Spinal cord (tissue), 10 donors: ENCODE data around the gene UGT3A1. TPM values are rescaled to one million over a fixed set of nuclear protein-coding genes. Genes with fewer than 3 reads are reported as not detected.
A peak's percentile ranks its signal among the peaks of the same experiment; 100 is the strongest.
"Not testable (repeated sequence)": the region's sequence is repeated elsewhere in the genome, so short reads cannot be mapped to it uniquely, and the experiment has no call there.

Experiments
- DNase-seq, 6 donors: peaks; one replicate each; pipeline versions ENCODE4 v3.0.0 to v3.0.0-alpha.2; 2013 to 2015; ENCODE audit warnings: low spot score in 6 of 6, low read depth in 4 of 6
- H3K27ac ChIP-seq: one replicate; pipeline ENCODE4 v1.5.1; 2013; ENCODE audit warnings: low read depth, low read length, control low read depth
- H3K27me3 ChIP-seq: one replicate; pipeline ENCODE4 v1.6.1; 2013; ENCODE audit warnings: low read length; ENCODE audit not compliant: control insufficient read depth, insufficient read depth
- H3K36me3 ChIP-seq: one replicate; pipeline ENCODE4 v1.6.1; 2013; ENCODE audit warnings: low read length; ENCODE audit not compliant: control insufficient read depth, insufficient read depth
- H3K4me1 ChIP-seq: one replicate; pipeline ENCODE4 v1.6.1; 2013; ENCODE audit warnings: low read length; ENCODE audit not compliant: control insufficient read depth, insufficient read depth
- H3K4me3 ChIP-seq: one replicate; pipeline ENCODE4 v1.5.1; 2013; ENCODE audit warnings: low read depth, low read length, control low read depth
- H3K9me3 ChIP-seq: one replicate; pipeline ENCODE4 v1.6.1; 2013; ENCODE audit warnings: low read length; ENCODE audit not compliant: control insufficient read depth, insufficient read depth
- WGBS: methylation state at CpG from one replicate; pipeline ENCODE4 v1.1.5; 2013; ENCODE audit warnings: missing lambda C conversion rate; ENCODE audit not compliant: insufficient coverage; 5-methylcytosine and 5-hydroxymethylcytosine counted together
- polyA plus RNA-seq, 2 donors: library from polyadenylated mRNA; unstranded; fragments of 120-200 nt; gene quantifications; one replicate each; pipeline ENCODE4 v1.2.1, GENCODE V29; 2013; ENCODE audit not compliant: insufficient read length in 2 of 2
- total RNA-seq, 2 donors: library from RNA; depleted of rRNA in 1 of 2; stranded (reverse); fragments of 120-200 nt in 1 of 2; fragments of >200 nt in 1 of 2; gene quantifications; one replicate each; pipeline versions ENCODE4 v1.2.3 to v1.2.4, GENCODE V29; 2013 to 2014
- donor health status: healthy.

The UGT3A1 gene
- total and polyA plus RNA-seq, 4 donors: under 0.01 to 0.74 (median 0.33) TPM; not detected in 1

GRCh38 chr5:36026706-36027465 lies 35.7 kb upstream of the UGT3A1 start:
- 65% methylated on average over 5 of the region's 6 CpGs for WGBS

GRCh38 chr5:36022246-36022645 lies 31.1 kb upstream of the UGT3A1 start:
- 60% methylated on average over 6 of the region's 6 CpGs for WGBS

More at GRCh38 chr5:36026706-36027465, 35.7 kb upstream of the UGT3A1 start:
- Histone ChIP-seq H3K4me3 (no peak overlapping the region), H3K4me1 (no peaks in the 10 kb centered on the region), H3K27me3 (no peaks in the 10 kb centered on the region), H3K36me3 (no peaks in the 10 kb centered on the region), H3K9me3 (peaks cover 2% of the 10 kb centered on the region), H3K27ac (no peak overlapping the region)
- peak in 1 of 6 donors; percentile 7 for DNase-seq

GRCh38 chr5:36019584-36019983 lies 28.4 kb upstream of the UGT3A1 start:
- not testable (repeated sequence) for H3K27ac ChIP-seq, H3K9me3 ChIP-seq, H3K36me3 ChIP-seq, H3K4me3 ChIP-seq, H3K4me1 ChIP-seq, H3K27me3 ChIP-seq, DNase-seq
- WGBS: 90% methylated on average over 3 of the region's 5 CpGs

More at GRCh38 chr5:36022246-36022645, 31.1 kb upstream of the UGT3A1 start:
- H3K4me1 ChIP-seq, H3K4me3 ChIP-seq, H3K27ac ChIP-seq, H3K36me3 ChIP-seq, H3K27me3 ChIP-seq, H3K9me3 ChIP-seq, DNase-seq: not testable (repeated sequence)

GRCh38 chr5:36017622-36018021 lies 26.4 kb upstream of the UGT3A1 start:
- no peaks in the 10 kb centered on the region for H3K36me3 ChIP-seq
- H3K4me3 ChIP-seq: no peak overlapping the region
- no peaks in the 10 kb centered on the region for H3K4me1 ChIP-seq
- H3K9me3 ChIP-seq: no peaks in the 10 kb centered on the region
- no peaks in the 10 kb centered on the region for H3K27me3 ChIP-seq
- WGBS: 83% methylated on average over 4 of the region's 5 CpGs
- no peak overlapping the region for H3K27ac ChIP-seq
- DNase-seq: no peak

- H3K36me3 ChIP-seq: no peaks in the 10 kb centered on the region
- no peaks in the 10 kb centered on the region for H3K4me1 ChIP-seq
- no CpG with 5 or more reads among the region's 1 CpG for WGBS
- no peak for DNase-seq
- no peak overlapping the region for H3K27ac ChIP-seq
- H3K27me3 ChIP-seq: no peaks in the 10 kb centered on the region
- no peak overlapping the region for H3K4me3 ChIP-seq
- no peaks in the 10 kb centered on the region for H3K9me3 ChIP-seq
Observed at GRCh38 chr5:36017004-36017403, 25.8 kb upstream of the UGT3A1 start.

GRCh38 chr5:36013182-36013581 lies 22.0 kb upstream of the UGT3A1 start:
- Histone ChIP-seq H3K4me1 (no peaks in the 10 kb centered on the region), H3K27ac (no peak overlapping the region), H3K9me3 (no peaks in the 10 kb centered on the region), H3K27me3 (no peaks in the 10 kb centered on the region), H3K36me3 (no peaks in the 10 kb centered on the region), H3K4me3 (no peak overlapping the region)
- 100% methylated on average over 1 of the region's 2 CpGs for WGBS
- DNase-seq: no peak

- WGBS: no CpG with 5 or more reads among the region's 1 CpG
- Histone ChIP-seq H3K27me3 (no peaks in the 10 kb centered on the region), H3K27ac (no peak overlapping the region), H3K4me1 (no peaks in the 10 kb centered on the region), H3K4me3 (no peak overlapping the region), H3K36me3 (no peaks in the 10 kb centered on the region), H3K9me3 (no peaks in the 10 kb centered on the region)
- no peak for DNase-seq
Observed at GRCh38 chr5:36009698-36010097, 18.5 kb upstream of the UGT3A1 start.

- Histone ChIP-seq H3K27me3 (no peaks in the 10 kb centered on the region), H3K4me3 (no peak overlapping the region), H3K9me3 (no peaks in the 10 kb centered on the region), H3K4me1 (no peaks in the 10 kb centered on the region), H3K27ac (no peak overlapping the region), H3K36me3 (no peaks in the 10 kb centered on the region)
- DNase-seq: no peak
Observed at GRCh38 chr5:36007366-36007765, 16.2 kb upstream of the UGT3A1 start.

GRCh38 chr5:36006163-36006562 lies 15.0 kb upstream of the UGT3A1 start:
- Histone ChIP-seq H3K9me3 (no peaks in the 10 kb centered on the region), H3K27ac (no peak overlapping the region), H3K27me3 (no peaks in the 10 kb centered on the region), H3K4me1 (no peaks in the 10 kb centered on the region), H3K4me3 (no peak overlapping the region), H3K36me3 (no peaks in the 10 kb centered on the region)
- DNase-seq: no peak
- WGBS: 100% methylated on average over 1 of the region's 1 CpG

GRCh38 chr5:36001032-36001431 lies 9.8 kb upstream of the UGT3A1 start:
- no peak for DNase-seq
- H3K36me3 ChIP-seq: no peaks in the 10 kb centered on the region
- WGBS: 83% methylated on average over 1 of the region's 3 CpGs
- no peak overlapping the region for H3K4me3 ChIP-seq
- no peaks in the 10 kb centered on the region for H3K27me3 ChIP-seq
- no peaks in the 10 kb centered on the region for H3K9me3 ChIP-seq
- H3K4me1 ChIP-seq: no peaks in the 10 kb centered on the region
- H3K27ac ChIP-seq: no peak overlapping the region
